Lung (tissue), 12 donors: ENCODE data around the gene CSNK1G1. TPM values are rescaled to one million over a fixed set of nuclear protein-coding genes. Genes with fewer than 3 reads are reported as not detected.
A peak's percentile ranks its signal among the peaks of the same experiment; 100 is the strongest.

ENCODE experiments used
- ATAC-seq: fragments of 200-7000 bp; cut with Tn5 transposase; one replicate; pipeline ENCODE4 v1.9.1; 2020; ENCODE audit warnings: moderate number of reproducible peaks; ENCODE audit not compliant: insufficient read depth, low FRiP score
- DNase-seq, 3 donors: peaks; one replicate each; pipeline ENCODE4 v3.0.0-alpha.2; 2013 to 2017
- H3K27ac ChIP-seq, 2 donors: one replicate each; pipeline ENCODE4 v1.5.1; 2013; ENCODE audit warnings: mild to moderate bottlenecking in 2 of 2, moderate library complexity in 2 of 2, control low read depth in 1 of 2, inconsistent platforms in 1 of 2, low read depth in 1 of 2, low read length in 1 of 2
- H3K27me3 ChIP-seq, 3 donors: one replicate each; pipeline ENCODE4 v1.5.1; 2013; ENCODE audit warnings: low read length in 2 of 3; ENCODE audit not compliant: control insufficient read depth in 3 of 3, insufficient read depth in 3 of 3
- H3K36me3 ChIP-seq, 4 donors: one replicate each; pipeline ENCODE4 v1.5.1; 2013; ENCODE audit warnings: low read length in 4 of 4, mild to moderate bottlenecking in 1 of 4, moderate library complexity in 1 of 4; ENCODE audit not compliant: control insufficient read depth in 4 of 4, insufficient read depth in 4 of 4
- H3K4me1 ChIP-seq, 5 donors: one replicate each; pipeline ENCODE4 v1.5.1; 2013; ENCODE audit warnings: low read length in 5 of 5, mild to moderate bottlenecking in 2 of 5, moderate library complexity in 1 of 5; ENCODE audit not compliant: control insufficient read depth in 5 of 5, insufficient read depth in 5 of 5
- H3K4me3 ChIP-seq: one replicate; pipeline ENCODE4 v1.5.1; 2013; ENCODE audit warnings: mild to moderate bottlenecking, control low read depth, moderate library complexity
- H3K9ac ChIP-seq, 2 donors: one replicate each; pipeline ENCODE4 v1.5.1; 2013; ENCODE audit warnings: low read length in 2 of 2, control low read depth in 1 of 2; ENCODE audit not compliant: insufficient read depth in 1 of 2
- H3K9me3 ChIP-seq, 4 donors: one replicate each; pipeline ENCODE4 v1.5.1; 2013; ENCODE audit warnings: low read length in 3 of 4, mild to moderate bottlenecking in 1 of 4, moderate library complexity in 1 of 4; ENCODE audit not compliant: control insufficient read depth in 4 of 4, insufficient read depth in 3 of 4
- CTCF ChIP-seq: IDR thresholded peaks from 2 replicates; pipeline ENCODE4 v1.5.1; 2012; ENCODE audit warnings: mild to moderate bottlenecking; ENCODE audit errors: control extremely low read depth, extremely low read depth
- WGBS, 2 donors: extraction: QIAGEN DNeasy Blood & Tissue Kit; methylation state at CpG; one replicate each; pipeline ENCODE4 v1.1.7; 2013; 5-methylcytosine and 5-hydroxymethylcytosine counted together
- polyA plus RNA-seq, 2 donors: library from polyadenylated mRNA; stranded (reverse); fragments of 200-250 nt; gene quantifications; one replicate each; pipeline ENCODE4 v1.2.1, GENCODE V29; 2013
- total RNA-seq, 2 donors: library from RNA; depleted of rRNA in 1 of 2; stranded (reverse); fragments of >200 nt in 1 of 2; gene quantifications; one replicate each; pipeline ENCODE4 v1.2.1, GENCODE V29; 2014 to 2021
- donor health status: control.
- donor health status: control.
- donor health status: Bipolar disorder and iron deficiency.
- donor health status: healthy.
- donor health status: DM: yes; HTN: yes; CAD: no.

CSNK1G1 gene
- total and polyA plus RNA-seq, 4 donors: 3.0 to 50.4 (median 12.9) TPM

- Histone ChIP-seq H3K36me3 (peaks cover 34 to 57% (median 50%) of the 10 kb centered on the region in 4 donors), H3K27me3 (no peaks in the 10 kb centered on the region), H3K4me1 (peaks cover 0 to 5% (median 5%) of the 10 kb centered on the region in 5 donors), H3K9me3 (no peaks in the 10 kb centered on the region), H3K9ac (no peak overlapping the region), H3K27ac (no peak overlapping the region), H3K4me3 (no peak overlapping the region)
- no peak for TF ChIP-seq CTCF
- ATAC-seq (no peak), DNase-seq (no peak)
- 88 to 93% methylated on average over 7 of the region's 7 CpGs for WGBS, 2 donors
These were observed 219.6 kb downstream of the CSNK1G1 start for GRCh38 chr15:64136347-64136746.

GRCh38 chr15:64134345-64134829, 221.6 kb downstream of the CSNK1G1 start:
- no peaks in the 10 kb centered on the region for H3K9me3 ChIP-seq
- H3K4me3 ChIP-seq: no peak overlapping the region
- peak overlapping the region in 1 of 2 donors; percentile 28 for H3K27ac ChIP-seq
- ATAC-seq: peak; percentile 29
- DNase-seq: peak; percentile 58 to 74 (median 61)
- no peaks in the 10 kb centered on the region for H3K27me3 ChIP-seq
- WGBS, 2 donors: 48 to 63% methylated on average over 9 of the region's 9 CpGs
- H3K4me1 ChIP-seq: peaks cover 0 to 5% (median 5%) of the 10 kb centered on the region in 5 donors
- no peak for TF ChIP-seq CTCF
- no peak overlapping the region for H3K9ac ChIP-seq
- H3K36me3 ChIP-seq: peaks cover 53 to 70% (median 63%) of the 10 kb centered on the region in 4 donors

GRCh38 chr15:64133623-64134344, 222.2 kb downstream of the CSNK1G1 start:
- H3K36me3 ChIP-seq: peaks cover 53 to 74% (median 63%) of the 10 kb centered on the region in 4 donors
- ATAC-seq (no peak), DNase-seq (no peak)
- H3K27ac ChIP-seq: peak overlapping the region in 1 of 2 donors; percentile 28
- H3K4me1 ChIP-seq: peaks cover 0 to 5% (median 5%) of the 10 kb centered on the region in 5 donors
- no peaks in the 10 kb centered on the region for H3K27me3 ChIP-seq
- no peak overlapping the region for H3K9ac ChIP-seq
- no peak overlapping the region for H3K4me3 ChIP-seq
- no peak for TF ChIP-seq CTCF
- 82 to 86% methylated on average over 10 of the region's 10 CpGs for WGBS, 2 donors
- no peaks in the 10 kb centered on the region for H3K9me3 ChIP-seq
